Gastrocnemius medialis (tissue), 4 donors: ENCODE measurements around the gene GBX1. TPM values are rescaled to one million over a fixed set of nuclear protein-coding genes. Genes with fewer than 3 reads are reported as not detected.

Source experiments
- ATAC-seq, 2 donors: fragments of 150-250 bp; one replicate each; pipeline ENCODE4 v1.9.1; 2016
- DNase-seq, 2 donors: peaks; one replicate each; pipeline ENCODE4 v3.0.0-alpha.2; 2019
- H3K27ac ChIP-seq, 4 donors: fragments of 200-600 bp; sonication (generic); 1 replicate in 1 of 4; 2 replicates in 3 of 4; pipeline ENCODE4 v1.5.1; 2016 to 2018; ENCODE audit warnings: mild to moderate bottlenecking in 2 of 4, moderate library complexity in 1 of 4
- H3K27me3 ChIP-seq, 3 donors: fragments of 200-600 bp; sonication (generic) in 2 of 3; 1 replicate in 1 of 3; 2 replicates in 2 of 3; pipeline versions ENCODE4 v1.5.1 to v1.6.0; 2016 to 2019; ENCODE audit warnings: mild to moderate bottlenecking in 1 of 3, moderate library complexity in 1 of 3
- H3K36me3 ChIP-seq, 2 donors: fragments of 200-600 bp; sonication (generic) in 1 of 2; one replicate each; pipeline ENCODE4 v1.5.1; 2017 to 2018
- H3K4me1 ChIP-seq, 2 donors: fragments of 200-600 bp; sonication (generic) in 1 of 2; one replicate each; pipeline ENCODE4 v1.5.1; 2016 to 2017; ENCODE audit warnings: mild to moderate bottlenecking in 2 of 2
- H3K4me3 ChIP-seq, 4 donors: fragments of 200-600 bp; sonication (generic) in 3 of 4; 1 replicate in 1 of 4; 2 replicates in 3 of 4; pipeline ENCODE4 v1.5.1; 2016 to 2019; ENCODE audit warnings: mild to moderate bottlenecking in 2 of 4
- H3K9me3 ChIP-seq, 3 donors: fragments of 200-600 bp; sonication (generic) in 2 of 3; 1 replicate in 1 of 3; 2 replicates in 2 of 3; pipeline ENCODE4 v1.5.1; 2016 to 2019
- POLR2A ChIP-seq, 2 donors: fragments of 450-650 bp; IDR thresholded peaks; one replicate each; pipeline ENCODE4 v1.6.1; 2017; ENCODE audit warnings: antibody characterized with exemption in 2 of 2, mild to moderate bottlenecking in 2 of 2, moderate library complexity in 2 of 2
- in situ Hi-C, 4 donors: fragments of 200-750 bp; cut with MboI; loops; one replicate each; pipeline versions ENCODE4 v1.15.0 to v1.8.0; 2017; ENCODE audit warnings: low sequenced_read_pairs in 4 of 4
- intact Hi-C: fragments of 100-400 bp; cut with DNase I; formaldehyde crosslinking; loops from one replicate; pipeline ENCODE4 v1.15.1; 2023; ENCODE audit warnings: low total_unique reads
- total RNA-seq, 4 donors: library from RNA; depleted of rRNA; stranded (reverse); fragments of >200 nt; gene quantifications; one replicate each; pipeline versions ENCODE4 v1.1.0 to v1.2.3, GENCODE V29; 2016
- TF ChIP-seq, protein P1 (sequence below), 5 experiments: fragments of 450-650 bp in 3 of 5; fragments of 200-600 bp in 2 of 5; sonication (generic) in 2 of 5; IDR thresholded peaks in 4 of 5; conservative IDR thresholded peaks in 1 of 5; 1 replicate in 4 of 5; 2 replicates in 1 of 5; pipeline ENCODE4 v1.5.1; 2016 to 2019; ENCODE audit warnings: antibody characterized with exemption in 5 of 5, mild to moderate bottlenecking in 3 of 5, moderate library complexity in 3 of 5

The GBX1 gene
- total RNA-seq, 4 donors from 2014 or later, result 0.58 TPM; not detected in 3

DNA sequence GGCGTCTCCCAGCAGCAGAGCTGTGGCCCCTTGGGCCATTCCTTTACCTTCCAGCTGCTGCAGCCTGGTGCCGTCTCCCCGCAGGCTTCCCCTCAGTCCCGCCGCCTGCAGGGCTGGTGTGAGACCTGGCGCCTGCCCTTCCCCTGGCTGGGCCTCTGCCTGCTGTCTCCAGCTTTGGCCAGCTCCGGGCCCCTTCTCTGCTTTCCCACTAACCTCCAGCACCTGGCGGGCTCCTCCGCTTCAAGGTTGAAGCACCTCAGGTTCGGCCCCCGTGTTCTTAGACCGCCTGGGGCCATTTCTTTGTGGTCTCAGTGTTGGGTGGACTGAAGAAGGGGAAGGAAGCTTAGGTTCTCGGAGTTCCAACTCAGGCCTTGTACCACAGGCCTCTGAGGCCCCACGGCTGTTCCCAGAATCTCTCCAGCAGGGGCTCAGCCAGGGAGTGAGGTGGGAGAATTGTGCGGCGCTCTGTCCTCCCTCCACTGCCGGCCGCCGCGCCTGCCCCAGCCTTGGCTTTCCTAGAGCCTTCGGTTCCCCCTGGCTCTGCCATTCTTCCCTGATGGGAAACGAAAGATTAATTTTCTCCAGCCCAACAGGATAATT, 30.3 kb downstream of the GBX1 start:
- Histone ChIP-seq H3K36me3 (peaks cover 0 to 24% of the 10 kb centered on the region in 2 donors), H3K9me3 (no peaks in the 10 kb centered on the region), H3K4me3 (no peak overlapping the region), H3K27ac (no peak overlapping the region), H3K27me3 (no peaks in the 10 kb centered on the region), H3K4me1 (peaks cover 0 to 3% of the 10 kb centered on the region in 2 donors)
- in situ Hi-C loops, result no loop called here
- DNase-seq (peak in 1 of 2 donors; percentile 7), ATAC-seq (no peak)
- intact Hi-C loops, result no loop called here
- TF ChIP-seq, protein P1, sequence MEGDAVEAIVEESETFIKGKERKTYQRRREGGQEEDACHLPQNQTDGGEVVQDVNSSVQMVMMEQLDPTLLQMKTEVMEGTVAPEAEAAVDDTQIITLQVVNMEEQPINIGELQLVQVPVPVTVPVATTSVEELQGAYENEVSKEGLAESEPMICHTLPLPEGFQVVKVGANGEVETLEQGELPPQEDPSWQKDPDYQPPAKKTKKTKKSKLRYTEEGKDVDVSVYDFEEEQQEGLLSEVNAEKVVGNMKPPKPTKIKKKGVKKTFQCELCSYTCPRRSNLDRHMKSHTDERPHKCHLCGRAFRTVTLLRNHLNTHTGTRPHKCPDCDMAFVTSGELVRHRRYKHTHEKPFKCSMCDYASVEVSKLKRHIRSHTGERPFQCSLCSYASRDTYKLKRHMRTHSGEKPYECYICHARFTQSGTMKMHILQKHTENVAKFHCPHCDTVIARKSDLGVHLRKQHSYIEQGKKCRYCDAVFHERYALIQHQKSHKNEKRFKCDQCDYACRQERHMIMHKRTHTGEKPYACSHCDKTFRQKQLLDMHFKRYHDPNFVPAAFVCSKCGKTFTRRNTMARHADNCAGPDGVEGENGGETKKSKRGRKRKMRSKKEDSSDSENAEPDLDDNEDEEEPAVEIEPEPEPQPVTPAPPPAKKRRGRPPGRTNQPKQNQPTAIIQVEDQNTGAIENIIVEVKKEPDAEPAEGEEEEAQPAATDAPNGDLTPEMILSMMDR (IDR thresholded peaks at IDR 0.05 in 4 of 5, conservative IDR thresholded peaks at IDR 0.05 in 1 of 5), result no peak
- TF ChIP-seq POLR2A (IDR thresholded peaks at IDR 0.05), result no peak

DNA sequence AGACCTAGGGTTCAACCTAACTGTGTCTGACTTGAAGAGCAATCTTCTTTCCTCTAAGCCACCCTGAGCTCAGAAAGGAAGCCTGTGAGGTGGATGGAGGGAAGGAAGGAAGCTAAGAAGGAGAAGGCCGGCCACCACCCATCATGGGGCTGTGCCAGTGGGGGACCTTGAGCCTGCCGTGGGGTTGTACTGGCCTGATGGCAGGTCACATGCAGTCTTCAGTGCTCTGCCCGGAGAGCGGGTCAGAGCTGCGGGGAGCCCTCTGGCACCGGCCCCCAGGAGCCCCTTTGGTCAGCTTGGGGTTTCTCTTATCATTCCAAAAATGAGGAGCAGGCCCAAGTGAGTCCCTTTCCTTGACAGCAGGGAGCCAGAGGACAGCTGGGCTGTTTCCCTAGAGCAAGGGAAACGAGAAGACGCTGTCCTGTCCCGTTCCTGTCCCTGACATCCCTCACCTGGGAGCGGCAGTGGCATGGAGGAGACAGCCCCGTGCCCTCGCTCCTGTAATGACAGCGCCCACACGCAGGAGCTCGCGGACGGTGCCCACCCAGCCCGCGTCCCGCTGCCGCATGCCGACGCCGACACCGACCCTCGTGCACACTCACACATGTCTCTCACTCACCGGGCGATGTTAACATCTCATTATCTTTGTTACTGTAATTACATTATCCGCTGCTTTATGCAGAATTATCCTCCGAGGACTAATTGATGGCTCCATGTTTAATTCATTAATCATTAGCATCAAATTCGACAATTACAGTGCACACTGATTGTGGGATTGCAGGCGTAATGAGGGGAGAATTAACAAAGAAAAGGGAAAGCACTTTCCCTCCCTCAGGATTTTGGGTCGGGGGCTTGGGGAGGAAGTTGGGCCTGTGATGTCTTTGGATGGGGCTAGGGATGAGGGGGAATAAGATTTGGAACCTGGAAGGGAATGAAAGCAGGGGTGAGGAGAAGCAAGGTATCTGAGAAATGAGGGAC, 31.3 kb downstream of the GBX1 start:
- in situ Hi-C loops, result no loop called here
- Histone ChIP-seq H3K4me3 (no peak overlapping the region), H3K27ac (no peak overlapping the region), H3K36me3 (peaks cover 0 to 24% of the 10 kb centered on the region in 2 donors), H3K4me1 (peaks cover 0 to 3% of the 10 kb centered on the region in 2 donors), H3K27me3 (no peaks in the 10 kb centered on the region), H3K9me3 (no peaks in the 10 kb centered on the region)
- ATAC-seq, result no peak
- DNase-seq, result peak in 1 of 2 donors; percentile 5
- intact Hi-C loops, result no loop called here
- TF ChIP-seq POLR2A (IDR thresholded peaks at IDR 0.05), result no peak
- TF ChIP-seq, protein P1 (IDR thresholded peaks at IDR 0.05 in 4 of 5, conservative IDR thresholded peaks at IDR 0.05 in 1 of 5), result no peak

DNA sequence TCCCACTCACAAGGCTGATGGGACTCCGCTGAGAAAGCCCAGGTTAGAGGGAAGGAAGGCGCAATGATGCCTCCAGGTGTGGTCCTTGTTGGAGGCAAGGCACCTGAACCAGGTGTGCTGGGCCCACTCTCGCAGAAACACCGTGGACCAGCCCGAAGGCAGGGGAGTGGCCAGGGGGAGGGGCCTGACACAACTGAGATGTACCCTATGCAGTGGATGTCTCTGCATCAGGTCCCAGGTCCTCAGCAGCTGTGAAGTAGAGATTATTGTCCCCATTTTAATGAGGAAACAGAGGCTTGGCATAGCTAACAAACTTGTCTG, 32.0 kb downstream of the GBX1 start:
- intact Hi-C loops, result no loop called here
- no peak overlapping the region for H3K4me3 ChIP-seq

DNA sequence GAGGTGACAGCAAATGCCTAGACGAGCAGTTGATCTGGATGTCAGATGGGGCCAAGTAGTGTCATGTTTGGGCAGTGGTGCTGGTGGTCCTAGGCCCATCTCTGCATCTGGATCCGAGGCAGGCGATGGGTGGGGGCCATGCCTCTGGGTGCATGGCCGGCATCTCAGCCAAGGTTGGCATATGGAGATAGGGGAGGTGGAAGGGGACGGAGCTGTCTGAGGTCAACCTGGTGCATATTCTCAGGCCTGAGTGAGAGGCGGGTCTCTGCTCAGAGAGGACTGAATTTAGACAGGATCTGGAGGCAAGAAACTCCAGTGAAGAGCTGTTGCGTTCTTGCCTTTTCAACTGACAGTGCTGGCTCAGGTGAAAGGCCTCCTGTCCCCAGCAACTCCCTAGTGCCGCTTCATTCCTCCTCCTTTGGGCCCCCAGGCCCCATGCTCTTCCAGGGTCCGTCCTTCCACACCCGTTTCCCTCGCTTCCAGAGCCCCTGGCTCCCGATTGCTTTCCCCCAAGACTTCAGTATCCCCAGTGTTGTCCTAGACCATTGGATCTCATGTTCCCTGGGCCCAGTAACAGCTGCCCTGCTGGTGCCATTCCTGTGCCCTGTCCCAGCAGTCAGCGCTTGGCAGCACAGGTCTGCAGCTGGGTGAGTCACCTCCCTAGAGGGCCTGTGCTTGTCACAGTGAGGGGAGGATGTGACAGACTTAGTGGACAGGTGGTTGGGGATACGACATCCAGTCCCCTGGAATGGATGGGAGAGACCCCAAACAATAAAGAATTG, 32.6 kb downstream of the GBX1 start:
- Histone ChIP-seq H3K4me1 (peaks cover 0 to 3% of the 10 kb centered on the region in 2 donors), H3K27me3 (no peaks in the 10 kb centered on the region), H3K4me3 (no peak overlapping the region), H3K27ac (no peak overlapping the region), H3K9me3 (no peaks in the 10 kb centered on the region), H3K36me3 (peaks cover 0 to 29% of the 10 kb centered on the region in 2 donors)
- in situ Hi-C loops, result no loop called here
- no peak for TF ChIP-seq POLR2A (IDR thresholded peaks at IDR 0.05)
- TF ChIP-seq, protein P1 (IDR thresholded peaks at IDR 0.05 in 4 of 5, conservative IDR thresholded peaks at IDR 0.05 in 1 of 5), result no peak
- intact Hi-C loops, result no loop called here
- peak in 1 of 2 donors; percentile 63 for ATAC-seq
- DNase-seq, result peak in 1 of 2 donors; percentile 24

More for the DNA sequence above, 32.0 kb downstream of the GBX1 start:
- H3K4me1 ChIP-seq, result peaks cover 0 to 3% of the 10 kb centered on the region in 2 donors
- H3K27ac ChIP-seq, result no peak overlapping the region
- DNase-seq (peak in 1 of 2 donors; percentile 9), ATAC-seq (no peak)
- TF ChIP-seq, protein P1 (IDR thresholded peaks at IDR 0.05 in 4 of 5, conservative IDR thresholded peaks at IDR 0.05 in 1 of 5), result no peak
- TF ChIP-seq POLR2A (IDR thresholded peaks at IDR 0.05), result no peak
- in situ Hi-C loops, result no loop called here
- no peaks in the 10 kb centered on the region for H3K27me3 ChIP-seq
- H3K9me3 ChIP-seq, result no peaks in the 10 kb centered on the region
- peaks cover 0 to 25% of the 10 kb centered on the region in 2 donors for H3K36me3 ChIP-seq
